GM18502 (cell line): ENCODE measurements around the gene KIAA1328.

Source experiments
- ATAC-seq: cut with Tn5 transposase; IDR thresholded peaks from one replicate; pipeline ENCODE4 v1.9.1; 2021; ENCODE audit warnings: mild to moderate bottlenecking; ENCODE audit not compliant: unreplicated experiment, poor library complexity

KIAA1328 gene

GRCh38 chr18:37182340-37183135 is 353.6 kb downstream of the KIAA1328 start:
- no peak for ATAC-seq

DNA sequence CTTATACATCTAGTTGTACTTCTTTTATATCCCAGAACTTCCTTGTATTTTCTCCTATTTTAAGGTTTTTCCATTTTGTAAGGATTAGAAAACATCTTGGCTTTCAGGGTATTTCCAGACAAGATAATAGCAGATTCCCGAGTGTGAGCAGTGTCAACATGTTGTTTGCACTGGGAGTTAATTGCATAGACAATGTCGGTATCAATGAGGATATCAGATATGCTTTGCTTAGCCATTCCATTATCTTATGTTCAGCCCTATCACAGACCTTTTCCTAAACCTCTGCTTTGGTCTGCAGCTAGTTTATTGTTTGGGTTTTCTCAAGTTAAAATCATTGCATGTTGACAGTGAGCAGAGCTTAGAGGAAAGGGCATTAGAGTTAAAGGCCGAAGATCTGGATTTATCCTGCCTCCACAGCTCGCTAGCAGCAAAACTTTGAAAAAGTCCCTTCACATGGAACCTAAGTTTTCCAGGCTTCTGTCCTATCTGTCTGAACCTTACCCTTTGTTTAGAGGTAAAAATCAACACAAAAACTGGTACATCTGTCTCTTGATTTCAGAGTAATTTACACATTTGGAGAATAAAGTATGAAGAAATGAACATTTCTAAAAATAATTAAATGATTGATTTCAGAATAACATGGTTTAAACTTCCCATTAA is 355.4 kb downstream of the KIAA1328 start:
- ATAC-seq = no peak

DNA sequence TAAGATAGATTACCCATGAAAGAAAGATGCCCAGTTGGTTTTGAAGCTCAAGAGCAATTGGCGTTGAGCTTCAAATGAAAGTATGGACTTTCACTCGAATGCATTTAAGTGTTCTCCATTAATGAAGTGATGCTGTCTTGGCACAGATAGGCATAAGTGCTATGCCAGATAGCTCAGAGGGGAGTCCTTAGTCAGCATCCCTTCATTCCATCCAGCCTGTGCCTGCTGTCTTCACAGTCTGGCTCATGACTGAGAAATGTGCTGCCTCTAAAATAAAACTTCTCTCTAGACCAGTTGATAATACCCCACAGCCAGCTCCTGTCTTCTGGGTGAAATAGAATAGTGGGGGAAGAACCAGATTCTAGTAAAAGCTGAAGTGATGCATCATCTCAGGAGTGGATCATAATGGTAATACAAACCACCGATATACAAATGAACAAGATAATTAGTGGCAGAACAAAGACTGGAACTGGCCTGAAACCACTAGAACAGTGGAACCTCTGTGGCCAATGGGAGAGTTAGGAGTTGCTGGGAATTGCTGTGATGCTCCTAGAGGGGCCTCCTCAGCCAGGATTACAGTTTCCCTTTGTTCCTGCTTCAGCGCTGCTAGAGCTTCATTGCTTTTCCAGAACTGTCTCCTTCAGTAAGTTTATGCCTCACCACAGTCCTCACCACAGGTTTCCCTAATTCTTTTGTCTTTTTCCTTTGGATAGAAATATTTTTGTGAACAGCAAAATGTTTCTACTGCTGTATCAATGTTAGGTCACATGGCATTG is 359.3 kb downstream of the KIAA1328 start:
- ATAC-seq = no peak

DNA sequence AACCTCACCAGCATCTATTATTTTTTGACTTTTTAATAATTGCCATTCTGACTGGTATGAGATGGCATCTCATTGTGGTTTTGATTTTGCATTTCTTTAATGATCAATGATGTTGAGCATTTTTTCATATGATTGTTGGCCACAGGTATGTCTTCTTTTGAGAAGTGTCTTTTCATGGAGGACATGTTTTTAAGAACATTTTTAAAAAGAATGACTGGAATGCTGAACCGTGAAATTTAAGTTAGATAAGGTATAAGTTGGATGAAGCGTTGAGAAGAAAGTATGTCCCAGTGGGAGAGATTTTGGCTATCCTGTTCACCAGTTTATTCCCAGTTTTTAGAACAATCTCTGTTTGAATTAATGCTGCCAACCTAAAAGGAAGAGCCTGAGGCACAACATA is 370.8 kb downstream of the KIAA1328 start:
- ATAC-seq = no peak

- ATAC-seq = no peak
These were observed 378.4 kb downstream of the KIAA1328 start for GRCh38 chr18:37207343-37207742.

GRCh38 chr18:37210781-37211180 is 381.9 kb downstream of the KIAA1328 start:
- no peak for ATAC-seq

DNA sequence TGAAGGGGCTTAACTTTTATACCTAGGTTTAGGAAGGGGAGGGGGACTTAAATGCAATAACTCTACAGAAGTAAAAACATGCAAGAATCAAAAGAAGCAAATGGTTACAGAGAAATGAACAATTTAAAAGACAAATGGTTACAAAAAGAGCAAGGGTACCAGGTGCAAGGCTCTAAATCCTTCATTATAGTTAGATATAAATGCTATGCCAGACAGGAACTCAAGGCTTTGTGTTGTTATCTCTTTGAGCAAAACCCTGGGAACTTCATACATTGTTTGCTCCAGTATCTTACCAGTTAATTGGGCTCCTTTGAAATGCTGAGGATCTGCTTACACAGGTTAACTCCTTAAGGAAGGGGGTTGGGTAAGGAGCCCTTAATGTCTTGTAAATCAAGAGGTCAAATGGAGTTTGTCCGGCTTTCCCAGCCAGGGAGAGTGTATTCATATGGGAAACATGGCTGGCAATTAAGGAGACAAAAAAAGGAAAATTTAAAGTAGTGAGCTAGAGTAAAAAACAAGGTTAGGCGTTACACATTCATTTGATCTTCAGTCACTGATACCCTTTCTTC is 389.2 kb downstream of the KIAA1328 start:
- ATAC-seq = no peak

DNA sequence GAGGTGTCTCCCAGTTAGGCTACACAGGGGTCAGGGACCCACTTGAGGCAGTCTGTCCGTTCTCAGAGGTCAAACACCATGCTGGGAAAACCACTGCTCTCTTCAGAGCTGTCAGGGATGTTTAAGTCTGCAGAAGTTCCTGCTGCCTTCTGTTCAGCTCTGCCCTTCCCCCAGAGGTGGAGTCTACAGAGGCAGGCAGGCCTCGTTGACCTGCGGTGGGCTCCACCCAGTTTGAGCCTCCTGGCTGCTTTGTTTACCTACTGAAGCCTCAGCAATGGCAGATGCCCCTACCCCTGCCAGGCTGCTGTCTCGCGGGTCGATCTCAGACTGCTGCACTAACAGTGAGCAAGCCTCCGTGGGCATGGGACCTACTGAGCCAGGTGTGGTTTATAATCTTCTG is 390.3 kb downstream of the KIAA1328 start:
- ATAC-seq = no peak

DNA sequence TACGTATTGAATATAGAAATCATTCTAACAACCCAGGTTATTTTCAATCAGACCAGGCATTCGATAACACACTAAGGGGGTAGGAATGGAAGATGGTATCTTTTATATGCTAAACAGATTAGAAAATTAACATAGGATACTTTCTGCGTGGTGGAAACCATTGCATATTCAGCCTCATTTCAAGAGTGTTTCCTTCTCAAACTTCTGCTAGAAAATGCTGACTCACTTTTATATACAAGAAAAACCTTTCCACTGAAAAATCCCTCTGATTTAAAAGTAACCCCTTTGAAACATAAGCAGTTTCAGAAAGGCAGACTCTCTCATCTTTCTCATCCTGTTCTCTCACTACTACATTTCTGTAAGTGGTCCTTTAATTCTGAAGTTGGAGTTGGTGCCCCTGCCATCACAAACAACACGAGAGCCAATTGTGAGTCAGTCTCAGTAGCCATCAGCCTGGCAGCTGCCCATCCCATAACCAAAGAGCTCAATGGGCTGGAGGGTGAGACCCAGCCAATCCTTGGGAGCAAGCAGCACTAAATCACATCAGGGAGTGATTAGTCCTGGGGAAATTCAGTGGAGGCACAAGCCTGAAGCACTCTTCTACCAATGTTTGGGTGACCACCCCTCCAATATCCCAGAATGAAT is 393.5 kb downstream of the KIAA1328 start:
- ATAC-seq = no peak

GRCh38 chr18:37222999-37223378 is 394.1 kb downstream of the KIAA1328 start:
- ATAC-seq = no peak

- ATAC-seq = no peak
These were observed 396.4 kb downstream of the KIAA1328 start for GRCh38 chr18:37225279-37225678.

DNA sequence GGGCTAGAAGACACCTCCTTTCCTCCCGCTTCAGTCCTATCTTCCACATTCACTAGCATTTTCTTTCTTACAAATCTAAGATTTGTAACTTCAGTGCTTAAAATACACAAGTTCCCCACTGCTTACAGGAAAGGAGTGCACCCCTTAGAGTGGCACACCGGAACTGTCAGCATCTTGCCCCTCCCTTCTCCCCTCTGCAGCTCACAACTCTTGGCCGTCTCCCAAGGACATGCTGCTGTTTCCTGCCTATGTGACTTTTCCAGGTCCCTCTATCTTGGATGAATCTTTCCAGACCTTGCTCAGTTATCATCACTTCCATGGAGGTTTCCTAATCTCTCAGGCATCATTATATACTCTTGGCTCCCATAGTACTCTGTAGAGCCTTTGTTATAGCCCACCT is 401.8 kb downstream of the KIAA1328 start:
- ATAC-seq = no peak

DNA sequence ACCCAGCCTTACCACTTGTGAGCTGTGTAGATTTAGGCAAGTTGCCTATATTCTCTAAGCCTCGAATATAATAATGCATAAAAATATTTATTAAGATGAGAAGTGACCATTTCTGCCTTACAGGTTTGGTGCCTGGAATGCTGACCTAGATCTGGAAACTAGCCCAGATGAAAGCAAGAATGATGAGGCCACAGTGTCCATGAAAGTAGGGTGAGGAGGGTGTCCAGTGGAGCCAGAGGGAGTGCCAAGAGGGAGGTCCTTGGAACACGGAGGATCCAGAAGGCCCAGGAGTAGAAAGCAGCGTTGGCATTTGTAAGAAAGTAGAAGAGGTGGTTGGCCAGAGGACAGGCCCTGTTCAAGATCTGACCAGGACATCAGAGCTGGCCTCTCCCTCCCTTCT is 402.3 kb downstream of the KIAA1328 start:
- no peak for ATAC-seq

GRCh38 chr18:37235583-37235982 is 406.7 kb downstream of the KIAA1328 start:
- no peak for ATAC-seq

GRCh38 chr18:37238282-37239108 is 409.6 kb downstream of the KIAA1328 start:
- ATAC-seq = no peak

DNA sequence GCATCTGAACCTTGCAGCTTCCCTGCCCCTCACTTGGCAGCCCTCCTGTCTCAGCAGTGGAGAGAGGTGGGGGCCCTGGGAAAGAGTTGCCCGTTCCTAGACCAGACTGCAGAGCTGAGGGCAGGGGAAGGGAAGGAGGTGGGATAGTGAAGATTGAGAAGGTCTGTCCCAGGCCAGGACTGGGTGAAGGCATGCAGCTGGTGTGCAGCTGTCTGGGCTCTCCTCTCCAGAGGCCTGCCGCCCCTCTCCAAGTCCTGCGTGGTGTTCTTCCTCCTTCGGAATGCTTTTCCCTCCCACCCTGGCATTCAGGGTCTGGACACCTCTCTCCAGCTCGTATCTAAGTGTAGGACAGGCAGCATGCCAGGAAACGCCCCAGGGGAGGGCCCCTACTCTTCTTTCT is 413.2 kb downstream of the KIAA1328 start:
- ATAC-seq = no peak

GRCh38 chr18:37242826-37243560 is 414.1 kb downstream of the KIAA1328 start:
- ATAC-seq = no peak

GRCh38 chr18:37243741-37244140 is 414.8 kb downstream of the KIAA1328 start:
- no peak for ATAC-seq

- ATAC-seq = no peak
These were observed 415.7 kb downstream of the KIAA1328 start for GRCh38 chr18:37244618-37245017.
